ENCODE measurements around the gene STARD5. TPM values are rescaled to one million over a fixed set of nuclear protein-coding genes. Genes with fewer than 3 reads are reported as not detected.

The STARD5 gene
- total and polyA plus RNA-seq, 4 donors, result 1.1 to 47.0 (median 35.7) TPM

DNA sequence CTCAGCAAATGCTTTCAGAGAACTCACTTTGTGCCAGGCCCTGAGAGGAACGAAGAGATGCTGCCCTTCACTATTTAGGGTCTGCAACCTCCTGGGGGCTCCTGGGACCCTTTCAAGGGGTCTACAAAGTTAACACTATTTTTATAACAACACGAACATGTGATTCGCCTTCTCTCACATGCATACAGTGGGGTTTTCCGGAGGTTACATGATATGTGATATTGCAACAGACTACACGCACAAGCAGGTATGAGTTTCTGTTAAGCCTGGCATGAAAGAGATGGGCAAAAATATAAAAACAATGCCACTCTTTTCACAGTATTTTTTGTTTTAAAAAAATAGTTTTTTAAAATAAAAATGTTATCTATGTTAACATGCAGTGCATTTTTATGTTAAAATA lies 10.3 kb downstream of the STARD5 start:
- WGBS, result 90% methylated on average over 5 of the region's 5 CpGs
- H3K27me3 ChIP-seq (ENCODE audit: control insufficient read depth in 4 of 4, insufficient read depth in 4 of 4, low read length in 3 of 4), result no peaks in the 10 kb centered on the region
- no peak overlapping the region for H3K27ac ChIP-seq (ENCODE audit: low read depth in 1 of 2, low read length in 2 of 2)
- H3K4me3 ChIP-seq (ENCODE audit: low read depth in 1 of 3, low read length in 3 of 3), result no peak overlapping the region
- H3K9me3 ChIP-seq (ENCODE audit: control insufficient read depth in 4 of 4, low read length in 3 of 4), result no peaks in the 10 kb centered on the region
- H3K4me1 ChIP-seq (ENCODE audit: control insufficient read depth in 4 of 4, insufficient read depth in 4 of 4, low read length in 3 of 4), result peaks cover 2 to 16% (median 13%) of the 10 kb centered on the region in 4 donors
- TF ChIP-seq NR2F2 (IDR thresholded peaks at IDR 0.05) (no peak), GABPA (IDR thresholded peaks at IDR 0.05 in 1 of 2, conservative IDR thresholded peaks at IDR 0.05 in 1 of 2) (no peak), FOXA1 (IDR thresholded peaks at IDR 0.05) (no peak), HNF4G (IDR thresholded peaks at IDR 0.05) (no peak), FOXA2 (IDR thresholded peaks at IDR 0.05) (no peak), SP1 (IDR thresholded peaks at IDR 0.05) (no peak), HNF4A (conservative IDR thresholded peaks at IDR 0.05) (no peak), JUND (IDR thresholded peaks at IDR 0.05) (no peak), RAD21 (IDR thresholded peaks at IDR 0.05) (no peak), EGR1 (IDR thresholded peaks at IDR 0.05; ENCODE audit: low read depth in 2 of 2) (no peak)
- TF ChIP-seq, protein P1, sequence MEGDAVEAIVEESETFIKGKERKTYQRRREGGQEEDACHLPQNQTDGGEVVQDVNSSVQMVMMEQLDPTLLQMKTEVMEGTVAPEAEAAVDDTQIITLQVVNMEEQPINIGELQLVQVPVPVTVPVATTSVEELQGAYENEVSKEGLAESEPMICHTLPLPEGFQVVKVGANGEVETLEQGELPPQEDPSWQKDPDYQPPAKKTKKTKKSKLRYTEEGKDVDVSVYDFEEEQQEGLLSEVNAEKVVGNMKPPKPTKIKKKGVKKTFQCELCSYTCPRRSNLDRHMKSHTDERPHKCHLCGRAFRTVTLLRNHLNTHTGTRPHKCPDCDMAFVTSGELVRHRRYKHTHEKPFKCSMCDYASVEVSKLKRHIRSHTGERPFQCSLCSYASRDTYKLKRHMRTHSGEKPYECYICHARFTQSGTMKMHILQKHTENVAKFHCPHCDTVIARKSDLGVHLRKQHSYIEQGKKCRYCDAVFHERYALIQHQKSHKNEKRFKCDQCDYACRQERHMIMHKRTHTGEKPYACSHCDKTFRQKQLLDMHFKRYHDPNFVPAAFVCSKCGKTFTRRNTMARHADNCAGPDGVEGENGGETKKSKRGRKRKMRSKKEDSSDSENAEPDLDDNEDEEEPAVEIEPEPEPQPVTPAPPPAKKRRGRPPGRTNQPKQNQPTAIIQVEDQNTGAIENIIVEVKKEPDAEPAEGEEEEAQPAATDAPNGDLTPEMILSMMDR (IDR thresholded peaks at IDR 0.05; ENCODE audit: low read depth, low read length, missing input control), result no peak
- TF ChIP-seq, protein P2, sequence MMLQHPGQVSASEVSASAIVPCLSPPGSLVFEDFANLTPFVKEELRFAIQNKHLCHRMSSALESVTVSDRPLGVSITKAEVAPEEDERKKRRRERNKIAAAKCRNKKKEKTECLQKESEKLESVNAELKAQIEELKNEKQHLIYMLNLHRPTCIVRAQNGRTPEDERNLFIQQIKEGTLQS (IDR thresholded peaks at IDR 0.05), result no peak
- TF ChIP-seq, protein P3, sequence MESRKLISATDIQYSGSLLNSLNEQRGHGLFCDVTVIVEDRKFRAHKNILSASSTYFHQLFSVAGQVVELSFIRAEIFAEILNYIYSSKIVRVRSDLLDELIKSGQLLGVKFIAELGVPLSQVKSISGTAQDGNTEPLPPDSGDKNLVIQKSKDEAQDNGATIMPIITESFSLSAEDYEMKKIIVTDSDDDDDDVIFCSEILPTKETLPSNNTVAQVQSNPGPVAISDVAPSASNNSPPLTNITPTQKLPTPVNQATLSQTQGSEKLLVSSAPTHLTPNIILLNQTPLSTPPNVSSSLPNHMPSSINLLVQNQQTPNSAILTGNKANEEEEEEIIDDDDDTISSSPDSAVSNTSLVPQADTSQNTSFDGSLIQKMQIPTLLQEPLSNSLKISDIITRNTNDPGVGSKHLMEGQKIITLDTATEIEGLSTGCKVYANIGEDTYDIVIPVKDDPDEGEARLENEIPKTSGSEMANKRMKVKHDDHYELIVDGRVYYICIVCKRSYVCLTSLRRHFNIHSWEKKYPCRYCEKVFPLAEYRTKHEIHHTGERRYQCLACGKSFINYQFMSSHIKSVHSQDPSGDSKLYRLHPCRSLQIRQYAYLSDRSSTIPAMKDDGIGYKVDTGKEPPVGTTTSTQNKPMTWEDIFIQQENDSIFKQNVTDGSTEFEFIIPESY (IDR thresholded peaks at IDR 0.05), result no peak
- TF ChIP-seq, protein P4, sequence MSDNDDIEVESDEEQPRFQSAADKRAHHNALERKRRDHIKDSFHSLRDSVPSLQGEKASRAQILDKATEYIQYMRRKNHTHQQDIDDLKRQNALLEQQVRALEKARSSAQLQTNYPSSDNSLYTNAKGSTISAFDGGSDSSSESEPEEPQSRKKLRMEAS (IDR thresholded peaks at IDR 0.05), result no peak
- peaks cover 10 to 63% (median 50%) of the 10 kb centered on the region in 4 donors for H3K36me3 ChIP-seq (ENCODE audit: control insufficient read depth in 4 of 4, insufficient read depth in 3 of 4, low read depth in 1 of 4, low read length in 3 of 4)
- no peak for DNase-seq (ENCODE audit: low spot score)
- no peak overlapping the region for H3K9ac ChIP-seq (ENCODE audit: low read depth in 1 of 2, low read length in 2 of 2)

DNA sequence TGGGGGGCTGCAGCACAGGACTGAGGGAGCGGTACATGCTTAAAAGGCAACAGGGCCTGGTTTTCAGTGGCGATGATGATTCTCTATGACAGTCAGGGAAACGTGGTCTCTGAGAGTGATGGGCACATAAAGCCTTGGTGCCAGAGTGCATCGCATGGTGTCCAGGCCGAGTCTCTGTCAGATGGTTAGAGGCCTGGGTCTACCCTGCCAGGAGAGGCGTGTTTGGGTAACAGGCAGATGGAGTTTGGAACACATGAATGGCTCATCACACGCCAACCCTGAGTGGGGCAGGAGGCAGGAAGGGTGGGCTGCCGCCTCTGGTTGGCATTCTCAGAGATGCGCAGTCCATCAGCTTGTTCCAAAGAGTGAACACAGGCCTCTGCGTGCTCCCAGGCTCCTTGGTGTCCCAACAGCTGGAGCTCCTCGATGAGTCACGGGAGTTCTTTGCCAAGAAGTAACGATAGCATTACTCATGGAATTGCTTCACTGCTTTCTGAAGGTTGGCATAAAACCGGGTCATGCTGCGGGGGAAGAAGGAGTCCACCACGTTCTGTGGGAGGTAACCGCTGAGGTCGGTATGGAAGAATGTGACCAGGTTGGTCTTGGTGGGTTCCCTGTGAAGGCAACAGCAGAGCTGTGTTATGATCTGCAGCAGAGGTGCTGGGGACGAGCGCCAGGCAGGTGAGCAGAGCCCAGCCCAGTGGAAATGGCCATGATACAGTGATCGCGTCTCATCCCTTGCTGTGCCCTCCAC lies 11.0 kb downstream of the STARD5 start:
- WGBS, result 88% methylated on average over 22 of the region's 22 CpGs
- Histone ChIP-seq H3K4me3 (ENCODE audit: low read depth in 1 of 3, low read length in 3 of 3) (no peak overlapping the region), H3K9me3 (ENCODE audit: control insufficient read depth in 4 of 4, low read length in 3 of 4) (no peaks in the 10 kb centered on the region), H3K27ac (ENCODE audit: low read depth in 1 of 2, low read length in 2 of 2) (no peak overlapping the region), H3K36me3 (ENCODE audit: control insufficient read depth in 4 of 4, insufficient read depth in 3 of 4, low read depth in 1 of 4, low read length in 3 of 4) (peaks cover 10 to 63% (median 43%) of the 10 kb centered on the region in 4 donors), H3K9ac (ENCODE audit: low read depth in 1 of 2, low read length in 2 of 2) (no peak overlapping the region), H3K4me1 (ENCODE audit: control insufficient read depth in 4 of 4, insufficient read depth in 4 of 4, low read length in 3 of 4) (peaks cover 2 to 9% (median 7%) of the 10 kb centered on the region in 4 donors), H3K27me3 (ENCODE audit: control insufficient read depth in 4 of 4, insufficient read depth in 4 of 4, low read length in 3 of 4) (no peaks in the 10 kb centered on the region)
- no peak for DNase-seq (ENCODE audit: low spot score)
- TF ChIP-seq RAD21 (IDR thresholded peaks at IDR 0.05) (no peak), JUND (IDR thresholded peaks at IDR 0.05) (peak in 1 of 2 donors; percentile 41)
